HepG2 (cell line): Measurements from ENCODE around the gene GPC3. TPM values are rescaled to one million over a fixed set of nuclear protein-coding genes. Genes with fewer than 3 reads are reported as not detected.

Experiments used
- ATAC-seq: fragments of 200-7000 bp; cut with Tn5 transposase; 3 replicates; pipeline ENCODE4 v1.9.1; 2020; ENCODE audit warnings: mild to moderate bottlenecking, moderate library complexity
- BruUV-seq: library from RNA; stranded (reverse); fragments of 400-500 nt; replicated peaks from 2 replicates; lab custom pipeline; 2021; lab: Mats Ljungman, UMichigan
- CTCF ChIA-PET: fragments of 300-600 bp; formaldehyde crosslinking; extraction: SDS; loops from one replicate; lab custom pipeline; 2021; ENCODE audit warnings: low total read pairs, inconsistent platforms, low intra/inter-chr PET ratio; lab: Yijun Ruan, JAX
- POLR2A ChIA-PET: fragments of 350-600 bp; sonication (Branson Sonifier 250); formaldehyde crosslinking; loops from one replicate; lab custom pipeline; 2020; ENCODE audit warnings: antibody characterized with exemption, inconsistent platforms; lab: Yijun Ruan, JAX
- DNase-seq: peaks from one replicate; pipeline ENCODE4 v3.0.0-alpha.2; 2015; ENCODE audit warnings: low spot score
- FAIRE-seq: peaks from 3 replicates; lab custom pipeline; 2011; peaks lifted over from hg19 to GRCh38; lab: Jason Lieb, UNC
- H2AFZ ChIP-seq: one replicate; pipeline ENCODE4 v1.6.1; 2011; ENCODE audit warnings: low read length, inconsistent platforms
- H3K27ac ChIP-seq: fragments of 300-600 bp; 3 replicates; pipeline ENCODE4 v1.8.0; 2011; ENCODE audit warnings: mixed run types, mild to moderate bottlenecking, mixed read lengths, low read length, inconsistent platforms; ENCODE audit not compliant: insufficient read depth; ENCODE audit errors: extremely low read length
- H3K27me3 ChIP-seq, 2 experiments: fragments of 200-600 bp in 1 of 2; 2 replicates in 1 of 2; 3 replicates in 1 of 2; pipeline versions ENCODE4 v1.6.0 to v1.8.0; 2011; ENCODE audit warnings: low read length in 2 of 2, mild to moderate bottlenecking in 2 of 2, moderate library complexity in 2 of 2, inconsistent platforms in 1 of 2; ENCODE audit not compliant: insufficient read depth in 2 of 2, control insufficient read depth in 1 of 2
- H3K36me3 ChIP-seq, 2 experiments: fragments of 200-600 bp in 1 of 2; replicated peaks in 1 of 2; 2 replicates in 1 of 2; 3 replicates in 1 of 2; pipeline versions ENCODE4 v1.5.1 to v1.8.0; 2011; ENCODE audit warnings: low read length in 2 of 2, inconsistent platforms in 1 of 2; ENCODE audit not compliant: insufficient read depth in 2 of 2, control insufficient read depth in 1 of 2
- H3K4me1 ChIP-seq: 2 replicates; pipeline ENCODE4 v1.5.1; 2012; ENCODE audit warnings: low read length, inconsistent platforms; ENCODE audit not compliant: insufficient read depth
- H3K4me2 ChIP-seq: 2 replicates; pipeline ENCODE4 v1.6.0; 2011; ENCODE audit warnings: low read depth, low read length, inconsistent platforms
- H3K4me3 ChIP-seq, 3 experiments: fragments of 200-600 bp in 1 of 3; sonication (generic), shearing (Covaris generic) in 1 of 3; replicated peaks in 1 of 3; 2 replicates each; pipeline ENCODE4 v1.5.1; 2011 to 2016; ENCODE audit warnings: low read length in 3 of 3, inconsistent platforms in 2 of 3, low read depth in 2 of 3, mild to moderate bottlenecking in 2 of 3, control low read depth in 1 of 3, mixed read lengths in 1 of 3; ENCODE audit not compliant: insufficient read depth in 1 of 3
- H3K79me2 ChIP-seq: one replicate; pipeline ENCODE4 v1.6.1; 2011; ENCODE audit warnings: low read length, inconsistent platforms; ENCODE audit not compliant: insufficient read depth
- H3K9ac ChIP-seq: 2 replicates; pipeline ENCODE4 v1.6.0; 2011; ENCODE audit warnings: mild to moderate bottlenecking, low read depth, low read length, inconsistent platforms; ENCODE audit not compliant: insufficient read depth
- H3K9me3 ChIP-seq: 2 replicates; pipeline ENCODE4 v1.5.1; 2012; ENCODE audit warnings: mild to moderate bottlenecking, low read length
- H4K20me1 ChIP-seq: 2 replicates; pipeline ENCODE4 v1.6.0; 2011; ENCODE audit warnings: inconsistent platforms, mild to moderate bottlenecking, low read length, moderate library complexity; ENCODE audit not compliant: insufficient read depth
- ARNTL ChIP-seq: sonication (generic); formaldehyde crosslinking; IDR thresholded peaks from 2 replicates; pipeline ENCODE4 v1.4.0; 2020; ENCODE audit warnings: mild to moderate bottlenecking, missing genetic modification reagents
- BATF2 ChIP-seq: sonication (generic); formaldehyde crosslinking; IDR thresholded peaks from 2 replicates; pipeline ENCODE4 v1.8.0; 2022; ENCODE audit warnings: mild to moderate bottlenecking, missing genetic modification reagents, moderate library complexity
- KAT8 ChIP-seq: IDR thresholded peaks from 2 replicates; pipeline ENCODE4 v1.6.1; 2016; ENCODE audit warnings: missing genetic modification reagents, missing compliant biosample characterization
- PLRG1 ChIP-seq: fragments of 450-650 bp; conservative IDR thresholded peaks from 2 replicates; pipeline ENCODE4 v1.6.1; 2016
- POLR2A ChIP-seq, 2 experiments: IDR thresholded peaks; 2 replicates each; pipeline ENCODE4 v1.6.1; 2011; ENCODE audit warnings: low read depth in 2 of 2, low read length in 2 of 2, mild to moderate bottlenecking in 1 of 2, moderate library complexity in 1 of 2; ENCODE audit not compliant: insufficient read depth in 1 of 2
- POLR2AphosphoS5 ChIP-seq: IDR thresholded peaks from 2 replicates; pipeline ENCODE4 v1.6.1; 2012; ENCODE audit warnings: low read depth, low read length
- RBM22 ChIP-seq: fragments of 200-400 bp; formaldehyde crosslinking; optimal IDR thresholded peaks from 2 replicates; pipeline ENCODE3; 2017; ENCODE audit warnings: mild to moderate bottlenecking, low read length, moderate library complexity
- ZNF816 ChIP-seq: sonication (generic); formaldehyde crosslinking; IDR thresholded peaks from 2 replicates; pipeline ENCODE4 v1.8.0; 2022; ENCODE audit warnings: missing genetic modification reagents, mild to moderate bottlenecking, borderline replicate concordance
- ZUFSP ChIP-seq: sonication (generic); formaldehyde crosslinking; IDR thresholded peaks from 2 replicates; pipeline ENCODE4 v1.9.0; 2021; ENCODE audit warnings: missing genetic modification reagents, mild to moderate bottlenecking, borderline replicate concordance
- WGBS: methylation state at CpG from one replicate; pipeline ENCODE4 v1.1.6; 2017; ENCODE audit warnings: low lambda C conversion rate; 5-methylcytosine and 5-hydroxymethylcytosine counted together
- in situ Hi-C: cut with HindIII; loops from 2 replicates; pipeline ENCODE4 v1.10.0; 2017; ENCODE audit warnings: low pct_unique_long_range_greater_than_20kb; ENCODE audit not compliant: extremely low pct_ligation_motif_present
- intact Hi-C: fragments of 100-400 bp; cut with micrococcal nuclease; formaldehyde crosslinking; loops from one replicate; pipeline ENCODE4 v1.10.0; 2022; ENCODE audit not compliant: unreplicated experiment
- polyA plus RNA-seq, 8 experiments: library from polyadenylated mRNA; depleted of rRNA in 3 of 8; stranded (reverse) in 7 of 8; unstranded in 1 of 8; fragments of >200 nt; fragmentation: Illumina TruSeq in 4 of 8; extraction: Trizol in 4 of 8; gene quantifications; 2 replicates each; pipeline versions ENCODE4 v1.2.1 to v1.2.3, GENCODE V29; 2011 to 2016; ENCODE audit warnings: low read depth in 4 of 8, missing spikeins in 1 of 8, mixed read lengths in 1 of 8; ENCODE audit not compliant: insufficient read depth in 1 of 8
- total RNA-seq, 5 experiments: library from RNA; depleted of rRNA; stranded (reverse); fragments of >200 nt; fragmentation: Illumina TruSeq; extraction: Trizol; gene quantifications; 2 replicates each; pipeline ENCODE4 v1.2.3, GENCODE V29; 2016; ENCODE audit warnings: low read depth in 1 of 5
- TF ChIP-seq, protein P1 (sequence below): sonication (generic); formaldehyde crosslinking; IDR thresholded peaks from 2 replicates; pipeline ENCODE4 v1.5.1; 2020; ENCODE audit warnings: missing genetic modification reagents, mild to moderate bottlenecking, borderline replicate concordance

GPC3 gene
- total and polyA plus RNA-seq, 2 of the 13 experiments (the other 11 are each of a cell fraction or from before 2014, with no cell fraction given) = 1,799 to 3,263 TPM

- Histone ChIP-seq H3K36me3 (peaks cover 0 to 40% of the 10 kb centered on the region in 2 experiments), H2AFZ (no peak overlapping the region), H3K4me3 (no peak overlapping the region), H3K4me1 (peaks cover 19% of the 10 kb centered on the region), H4K20me1 (peaks cover 79% of the 10 kb centered on the region), H3K9ac (no peak overlapping the region), H3K27ac (peak overlapping the region; percentile 26), H3K4me2 (no peak overlapping the region), H3K9me3 (no peaks in the 10 kb centered on the region), H3K27me3 (no peaks in the 10 kb centered on the region), H3K79me2 (peaks cover 66% of the 10 kb centered on the region)
- ATAC-seq (no peak), DNase-seq (no peak), FAIRE-seq (no peak)
- TF ChIP-seq ARNTL (CRISPR knock-in tag) (no peak), ZUFSP (no peak), POLR2A (IDR thresholded peaks at IDR 0.05; ENCODE audit: insufficient read depth in 1 of 2, low read depth in 2 of 2, low read length in 2 of 2) (0 out of 4 replicates have a peak, but pooled peaks of 1 of the 2 experiments have one; percentile 27), RBM22 (peak; percentile 77), PLRG1 (no peak), BATF2 (CRISPR knock-in tag) (no peak), ZNF816 (CRISPR knock-in tag) (no peak)
- BruUV-seq = no TSS peak
- POLR2A ChIA-PET = no interaction called here
- intact Hi-C loops (no loop called here), in situ Hi-C loops (no loop called here)
- 100% methylated on average over 1 of the region's 2 CpGs for WGBS
- CTCF ChIA-PET = no interaction called here
Observed at GRCh38 chrX:133850399-133850798, 135.0 kb downstream of the GPC3 start.

DNA sequence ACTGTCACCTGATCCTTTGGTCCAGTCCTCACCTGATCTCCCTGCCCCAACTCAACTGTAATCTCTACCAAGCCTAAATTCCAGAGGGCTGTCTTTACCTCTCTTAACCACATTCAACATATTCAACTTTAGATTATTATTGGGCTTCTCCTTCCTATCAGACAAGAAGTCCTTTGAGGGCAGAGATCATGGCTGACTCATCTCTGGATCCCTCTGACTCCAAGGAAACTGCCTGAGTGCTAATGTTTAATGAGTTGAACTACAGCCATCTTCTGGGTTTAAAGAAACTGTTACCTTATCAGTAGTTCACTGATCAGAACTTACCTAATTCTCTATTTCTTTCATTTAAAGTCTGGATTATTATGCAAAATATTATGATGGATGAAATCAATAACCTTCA, 135.7 kb downstream of the GPC3 start:
- BruUV-seq = no TSS peak
- DNase-seq = no peak
- Histone ChIP-seq H3K4me3 (no peak overlapping the region), H4K20me1 (peaks cover 83% of the 10 kb centered on the region), H3K27ac (no peak overlapping the region), H3K27me3 (no peaks in the 10 kb centered on the region), H3K4me2 (no peak overlapping the region), H3K9me3 (no peaks in the 10 kb centered on the region), H3K79me2 (peaks cover 73% of the 10 kb centered on the region), H2AFZ (no peak overlapping the region), H3K36me3 (peaks cover 0 to 44% of the 10 kb centered on the region in 2 experiments), H3K4me1 (peaks cover 19% of the 10 kb centered on the region), H3K9ac (no peak overlapping the region)
- no peak for FAIRE-seq
- intact Hi-C loops (no loop called here), in situ Hi-C loops (no loop called here)
- ChIA-PET POLR2A (no interaction called here), CTCF (no interaction called here)
- TF ChIP-seq POLR2AphosphoS5 (0 out of 2 replicates have a peak, but pooled peaks have one; percentile 14), KAT8 (CRISPR knock-in tag) (no peak)
- TF ChIP-seq, protein P1, sequence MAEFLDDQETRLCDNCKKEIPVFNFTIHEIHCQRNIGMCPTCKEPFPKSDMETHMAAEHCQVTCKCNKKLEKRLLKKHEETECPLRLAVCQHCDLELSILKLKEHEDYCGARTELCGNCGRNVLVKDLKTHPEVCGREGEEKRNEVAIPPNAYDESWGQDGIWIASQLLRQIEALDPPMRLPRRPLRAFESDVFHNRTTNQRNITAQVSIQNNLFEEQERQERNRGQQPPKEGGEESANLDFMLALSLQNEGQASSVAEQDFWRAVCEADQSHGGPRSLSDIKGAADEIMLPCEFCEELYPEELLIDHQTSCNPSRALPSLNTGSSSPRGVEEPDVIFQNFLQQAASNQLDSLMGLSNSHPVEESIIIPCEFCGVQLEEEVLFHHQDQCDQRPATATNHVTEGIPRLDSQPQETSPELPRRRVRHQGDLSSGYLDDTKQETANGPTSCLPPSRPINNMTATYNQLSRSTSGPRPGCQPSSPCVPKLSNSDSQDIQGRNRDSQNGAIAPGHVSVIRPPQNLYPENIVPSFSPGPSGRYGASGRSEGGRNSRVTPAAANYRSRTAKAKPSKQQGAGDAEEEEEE = no peak
- ATAC-seq = peak; percentile 27
